ENCODE results near the gene DGKZ.
"Not testable (repeated sequence)": the region's sequence is repeated elsewhere in the genome, so short reads cannot be mapped to it uniquely, and the experiment has no call there.

The DGKZ gene

DNA sequence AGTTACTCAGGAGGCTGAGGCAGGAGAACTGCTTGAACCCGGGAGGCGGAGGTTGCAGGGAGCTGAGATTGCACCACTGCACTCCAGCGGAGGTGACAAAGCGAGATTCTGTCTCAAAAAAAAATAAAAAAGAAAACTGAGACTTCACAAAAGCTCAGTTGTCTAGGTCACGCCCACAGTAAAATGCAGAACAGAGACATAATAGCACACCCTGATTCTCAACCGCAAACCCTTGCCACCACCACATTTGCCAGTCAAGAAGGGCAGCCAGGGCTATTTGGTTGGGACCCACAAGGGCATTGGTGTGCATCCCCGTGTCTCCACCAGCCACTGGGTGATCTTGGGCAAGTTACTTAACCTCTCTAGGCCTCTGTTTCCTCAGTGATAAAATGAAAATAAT, 44.4 kb upstream of the DGKZ start:
- Histone ChIP-seq H2BK12ac (ENCODE audit: low read length) (no peak overlapping the region), H2AFZ (ENCODE audit: low read length) (no peak overlapping the region), H3K14ac (ENCODE audit: low read length) (no peak overlapping the region), H3K79me1 (ENCODE audit: low read depth, low read length) (no peaks in the 10 kb centered on the region), H3K18ac (ENCODE audit: low read length) (no peak overlapping the region), H3K23ac (ENCODE audit: low read depth, low read length, poor library complexity) (no peak overlapping the region), H3K4me2 (ENCODE audit: insufficient read depth, low read length, poor library complexity, severe bottlenecking) (no peak overlapping the region), H3K36me3 (replicated peaks in 1 of 2; ENCODE audit: control insufficient read depth in 2 of 2, insufficient read depth in 2 of 2, low read length in 2 of 2) (no peaks in the 10 kb centered on the region), H2BK120ac (ENCODE audit: low read depth, low read length) (no peak overlapping the region), H3K27me3 (ENCODE audit: control insufficient read depth in 3 of 3, insufficient read depth in 3 of 3, low read depth in 1 of 3, low read length in 3 of 3) (no peaks in the 10 kb centered on the region), H3K9ac (ENCODE audit: low read depth, low read length, poor library complexity) (no peak overlapping the region), H2AK5ac (ENCODE audit: low read depth, low read length) (no peak overlapping the region), H2BK5ac (ENCODE audit: low read length) (no peak overlapping the region), H4K91ac (ENCODE audit: low read depth, low read length, poor library complexity) (no peak overlapping the region), H3K4me3 (ENCODE audit: low read length in 2 of 2) (no peak overlapping the region), H4K8ac (ENCODE audit: low read depth, low read length) (no peak overlapping the region), H3K4me1 (ENCODE audit: control insufficient read depth in 2 of 2, insufficient read depth in 1 of 2, low read depth in 1 of 2, low read length in 2 of 2) (peaks cover 0 to 10% of the 10 kb centered on the region in 2 donors), H3K4ac (ENCODE audit: low read length) (no peak overlapping the region), H3K27ac (replicated peaks; ENCODE audit: low read length) (no peak overlapping the region), H2BK15ac (ENCODE audit: low read length) (no peak overlapping the region), H3K9me3 (replicated peaks in 1 of 2; ENCODE audit: control insufficient read depth in 2 of 2, insufficient read depth in 1 of 2, low read depth in 1 of 2, low read length in 2 of 2) (no peaks in the 10 kb centered on the region)
- WGBS, 2 donors (ENCODE audit: extremely low coverage in 2 of 2, insufficient read length in 2 of 2, insufficient replicate concordance in 1 of 2): no CpG with 5 or more reads among the region's 7 CpGs
- no peak for DNase-seq (ENCODE audit: low spot score)

DNA sequence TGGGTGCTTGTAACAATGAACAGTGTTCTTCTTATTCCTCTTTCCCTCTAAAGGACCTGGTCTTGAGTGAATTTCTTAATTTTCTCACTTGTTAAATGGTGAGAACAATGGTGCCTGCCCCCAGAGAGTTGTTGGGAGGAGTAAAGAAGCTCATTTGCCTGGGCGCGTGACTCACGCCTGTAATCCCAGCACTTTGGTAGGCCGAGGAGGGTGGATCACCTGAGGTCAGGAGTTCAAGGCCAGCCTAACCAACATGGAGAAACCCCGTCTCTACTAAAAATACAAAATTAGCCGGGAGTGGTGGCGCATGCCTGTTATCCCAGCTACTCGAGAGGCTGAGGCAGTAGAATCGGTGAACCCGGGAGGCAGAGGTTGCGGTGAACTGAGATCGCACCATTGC, 43.2 kb upstream of the DGKZ start:
- not testable (repeated sequence) for H3K4ac ChIP-seq (ENCODE audit: low read length); H3K27me3 ChIP-seq (ENCODE audit: control insufficient read depth in 3 of 3, insufficient read depth in 3 of 3, low read depth in 1 of 3, low read length in 3 of 3); H4K91ac ChIP-seq (ENCODE audit: low read depth, low read length, poor library complexity); H3K14ac ChIP-seq (ENCODE audit: low read length); H2AFZ ChIP-seq (ENCODE audit: low read length); H2BK12ac ChIP-seq (ENCODE audit: low read length); H3K9me3 ChIP-seq (replicated peaks in 1 of 2; ENCODE audit: control insufficient read depth in 2 of 2, insufficient read depth in 1 of 2, low read depth in 1 of 2, low read length in 2 of 2); DNase-seq (ENCODE audit: low spot score); H3K23ac ChIP-seq (ENCODE audit: low read depth, low read length, poor library complexity); H3K36me3 ChIP-seq (replicated peaks in 1 of 2; ENCODE audit: control insufficient read depth in 2 of 2, insufficient read depth in 2 of 2, low read length in 2 of 2); H3K79me1 ChIP-seq (ENCODE audit: low read depth, low read length); H3K4me2 ChIP-seq (ENCODE audit: insufficient read depth, low read length, poor library complexity, severe bottlenecking); H2AK5ac ChIP-seq (ENCODE audit: low read depth, low read length); H2BK120ac ChIP-seq (ENCODE audit: low read depth, low read length); H3K4me3 ChIP-seq (ENCODE audit: low read length in 2 of 2); H2BK15ac ChIP-seq (ENCODE audit: low read length); H3K18ac ChIP-seq (ENCODE audit: low read length); H2BK5ac ChIP-seq (ENCODE audit: low read length); H4K8ac ChIP-seq (ENCODE audit: low read depth, low read length); H3K27ac ChIP-seq (replicated peaks; ENCODE audit: low read length); H3K9ac ChIP-seq (ENCODE audit: low read depth, low read length, poor library complexity)
- no CpG with 5 or more reads among the region's 12 CpGs for WGBS, 2 donors (ENCODE audit: extremely low coverage in 2 of 2, insufficient read length in 2 of 2, insufficient replicate concordance in 1 of 2)
- peaks cover 3 to 15% of the 10 kb centered on the region in 2 donors for H3K4me1 ChIP-seq (ENCODE audit: control insufficient read depth in 2 of 2, insufficient read depth in 1 of 2, low read depth in 1 of 2, low read length in 2 of 2)

DNA sequence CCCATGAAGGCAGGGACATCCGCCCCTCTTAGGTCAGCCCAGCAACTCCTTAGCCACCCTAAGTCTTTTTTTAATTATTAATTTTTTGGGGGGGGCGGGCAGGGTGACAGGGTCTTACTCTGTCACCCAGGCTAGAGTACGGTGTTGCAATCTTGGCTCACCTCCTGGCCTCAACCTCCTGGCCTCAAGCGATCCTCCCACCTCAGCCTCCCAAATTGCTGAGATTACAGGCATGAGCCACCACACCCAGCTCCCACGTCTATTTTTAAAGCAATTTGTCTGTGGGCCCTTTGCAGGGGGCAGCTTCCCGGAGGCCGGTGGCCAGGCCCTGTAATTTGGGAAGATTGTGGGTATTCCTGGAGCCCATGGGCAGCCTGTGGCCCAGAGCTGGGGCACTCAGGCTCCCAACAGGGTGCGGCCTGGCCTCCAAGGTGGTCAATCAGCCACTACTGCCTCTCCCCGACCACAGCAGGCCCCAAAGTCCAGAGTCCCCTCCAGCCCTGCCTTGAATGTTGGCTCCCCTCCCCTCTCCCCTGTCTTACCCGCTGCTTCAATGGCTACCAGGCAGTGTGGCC, 42.6 kb upstream of the DGKZ start:
- no peaks in the 10 kb centered on the region for H3K36me3 ChIP-seq (replicated peaks in 1 of 2; ENCODE audit: control insufficient read depth in 2 of 2, insufficient read depth in 2 of 2, low read length in 2 of 2)
- H3K27me3 ChIP-seq (ENCODE audit: control insufficient read depth in 3 of 3, insufficient read depth in 3 of 3, low read depth in 1 of 3, low read length in 3 of 3): peaks cover 0 to 3% (median 0%) of the 10 kb centered on the region in 3 experiments
- no peak overlapping the region for H2BK5ac ChIP-seq (ENCODE audit: low read length)
- no peak overlapping the region for H3K4ac ChIP-seq (ENCODE audit: low read length)
- H3K79me1 ChIP-seq (ENCODE audit: low read depth, low read length): no peaks in the 10 kb centered on the region
- H3K9me3 ChIP-seq (replicated peaks in 1 of 2; ENCODE audit: control insufficient read depth in 2 of 2, insufficient read depth in 1 of 2, low read depth in 1 of 2, low read length in 2 of 2): no peaks in the 10 kb centered on the region
- H2AK5ac ChIP-seq (ENCODE audit: low read depth, low read length): peak overlapping the region; percentile 78
- H3K4me2 ChIP-seq (ENCODE audit: insufficient read depth, low read length, poor library complexity, severe bottlenecking): no peak overlapping the region
- no peak overlapping the region for H2BK120ac ChIP-seq (ENCODE audit: low read depth, low read length)
- peak overlapping the region; percentile 87 for H2AFZ ChIP-seq (ENCODE audit: low read length)
- H3K18ac ChIP-seq (ENCODE audit: low read length): no peak overlapping the region
- no CpG with 5 or more reads among the region's 10 CpGs for WGBS, 2 donors (ENCODE audit: extremely low coverage in 2 of 2, insufficient read length in 2 of 2, insufficient replicate concordance in 1 of 2)
- no peak for DNase-seq (ENCODE audit: low spot score)
- H3K14ac ChIP-seq (ENCODE audit: low read length): no peak overlapping the region
- H2BK15ac ChIP-seq (ENCODE audit: low read length): no peak overlapping the region
- H4K91ac ChIP-seq (ENCODE audit: low read depth, low read length, poor library complexity): no peak overlapping the region
- no peak overlapping the region for H4K8ac ChIP-seq (ENCODE audit: low read depth, low read length)
- peak overlapping the region in 1 of 2 donors; percentile 3 for H3K4me3 ChIP-seq (ENCODE audit: low read length in 2 of 2)
- H3K23ac ChIP-seq (ENCODE audit: low read depth, low read length, poor library complexity): no peak overlapping the region
- no peak overlapping the region for H3K27ac ChIP-seq (replicated peaks; ENCODE audit: low read length)
- no peak overlapping the region for H3K9ac ChIP-seq (ENCODE audit: low read depth, low read length, poor library complexity)
- no peak overlapping the region for H2BK12ac ChIP-seq (ENCODE audit: low read length)
- peaks cover 3 to 13% of the 10 kb centered on the region in 2 donors for H3K4me1 ChIP-seq (ENCODE audit: control insufficient read depth in 2 of 2, insufficient read depth in 1 of 2, low read depth in 1 of 2, low read length in 2 of 2)

DNA sequence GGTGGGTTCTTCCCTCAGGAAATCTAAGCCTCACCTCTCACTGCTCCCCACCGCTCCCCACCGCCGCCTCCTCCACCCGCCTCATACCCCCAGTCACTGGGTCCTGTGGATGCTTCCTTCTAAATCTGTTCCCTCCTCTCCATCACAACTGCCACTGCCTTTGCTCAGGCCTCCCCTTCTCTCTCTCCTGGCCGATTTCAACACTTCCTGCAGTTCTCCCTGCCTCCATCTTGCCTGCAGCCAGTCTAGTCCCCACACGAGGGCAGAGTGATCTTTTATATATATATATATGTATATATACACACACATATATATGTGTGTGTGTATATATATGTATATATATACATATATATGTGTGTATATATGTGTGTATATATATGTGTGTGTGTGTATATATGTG, 42.0 kb upstream of the DGKZ start:
- Histone ChIP-seq H3K27ac (replicated peaks; ENCODE audit: low read length) (no peak overlapping the region), H3K23ac (ENCODE audit: low read depth, low read length, poor library complexity) (no peak overlapping the region), H4K91ac (ENCODE audit: low read depth, low read length, poor library complexity) (no peak overlapping the region), H4K8ac (ENCODE audit: low read depth, low read length) (no peak overlapping the region), H3K36me3 (replicated peaks in 1 of 2; ENCODE audit: control insufficient read depth in 2 of 2, insufficient read depth in 2 of 2, low read length in 2 of 2) (no peaks in the 10 kb centered on the region), H2AFZ (ENCODE audit: low read length) (peak overlapping the region; percentile 87), H2BK5ac (ENCODE audit: low read length) (no peak overlapping the region), H3K9ac (ENCODE audit: low read depth, low read length, poor library complexity) (no peak overlapping the region), H3K27me3 (ENCODE audit: control insufficient read depth in 3 of 3, insufficient read depth in 3 of 3, low read depth in 1 of 3, low read length in 3 of 3) (peaks cover 0 to 7% (median 0%) of the 10 kb centered on the region in 3 experiments), H3K79me1 (ENCODE audit: low read depth, low read length) (no peaks in the 10 kb centered on the region), H3K18ac (ENCODE audit: low read length) (no peak overlapping the region), H2BK12ac (ENCODE audit: low read length) (no peak overlapping the region), H3K4me1 (ENCODE audit: control insufficient read depth in 2 of 2, insufficient read depth in 1 of 2, low read depth in 1 of 2, low read length in 2 of 2) (peaks cover 3 to 13% of the 10 kb centered on the region in 2 donors), H3K4me2 (ENCODE audit: insufficient read depth, low read length, poor library complexity, severe bottlenecking) (no peak overlapping the region), H3K4me3 (ENCODE audit: low read length in 2 of 2) (no peak overlapping the region), H3K14ac (ENCODE audit: low read length) (no peak overlapping the region), H2BK120ac (ENCODE audit: low read depth, low read length) (no peak overlapping the region), H3K4ac (ENCODE audit: low read length) (no peak overlapping the region), H3K9me3 (replicated peaks in 1 of 2; ENCODE audit: control insufficient read depth in 2 of 2, insufficient read depth in 1 of 2, low read depth in 1 of 2, low read length in 2 of 2) (no peaks in the 10 kb centered on the region), H2AK5ac (ENCODE audit: low read depth, low read length) (peak overlapping the region; percentile 78), H2BK15ac (ENCODE audit: low read length) (no peak overlapping the region)
- DNase-seq (ENCODE audit: low spot score): no peak
- no CpG with 5 or more reads among the region's 6 CpGs for WGBS, 2 donors (ENCODE audit: extremely low coverage in 2 of 2, insufficient read length in 2 of 2, insufficient replicate concordance in 1 of 2)

All from neuronal stem cell (in vitro differentiated cells).